Measurements from ENCODE around the gene F2R. TPM values are rescaled to one million over a fixed set of nuclear protein-coding genes. Genes with fewer than 3 reads are reported as not detected.
A peak's percentile ranks its signal among the peaks of the same experiment; 100 is the strongest.

F2R gene
- total and polyA plus RNA-seq, 2 donors from 2014 or later = 14.6 to 15.3 TPM

- Histone ChIP-seq H3K4me1 (ENCODE audit: control insufficient read depth in 2 of 3, insufficient read depth in 2 of 3, low read depth in 1 of 3, low read length in 3 of 3) (peaks cover 0 to 12% (median 10%) of the 10 kb centered on the region in 3 donors), H3K4me3 (ENCODE audit: low read length in 3 of 3) (no peak overlapping the region), H3K9ac (ENCODE audit: low read length in 3 of 3) (no peak overlapping the region), H3K9me3 (ENCODE audit: control insufficient read depth in 2 of 3, insufficient read depth in 1 of 3, low read length in 3 of 3) (no peaks in the 10 kb centered on the region), H3K27me3 (ENCODE audit: control insufficient read depth, insufficient read depth, low read length) (no peaks in the 10 kb centered on the region), H3K27ac (ENCODE audit: low read depth in 2 of 2, low read length in 2 of 2) (peak overlapping the region in 1 of 2 donors; percentile 4), H3K36me3 (ENCODE audit: control insufficient read depth in 2 of 3, insufficient read depth in 3 of 3, low read length in 3 of 3) (peaks cover 0 to 6% (median 2%) of the 10 kb centered on the region in 3 donors)
- TF ChIP-seq, protein P1, sequence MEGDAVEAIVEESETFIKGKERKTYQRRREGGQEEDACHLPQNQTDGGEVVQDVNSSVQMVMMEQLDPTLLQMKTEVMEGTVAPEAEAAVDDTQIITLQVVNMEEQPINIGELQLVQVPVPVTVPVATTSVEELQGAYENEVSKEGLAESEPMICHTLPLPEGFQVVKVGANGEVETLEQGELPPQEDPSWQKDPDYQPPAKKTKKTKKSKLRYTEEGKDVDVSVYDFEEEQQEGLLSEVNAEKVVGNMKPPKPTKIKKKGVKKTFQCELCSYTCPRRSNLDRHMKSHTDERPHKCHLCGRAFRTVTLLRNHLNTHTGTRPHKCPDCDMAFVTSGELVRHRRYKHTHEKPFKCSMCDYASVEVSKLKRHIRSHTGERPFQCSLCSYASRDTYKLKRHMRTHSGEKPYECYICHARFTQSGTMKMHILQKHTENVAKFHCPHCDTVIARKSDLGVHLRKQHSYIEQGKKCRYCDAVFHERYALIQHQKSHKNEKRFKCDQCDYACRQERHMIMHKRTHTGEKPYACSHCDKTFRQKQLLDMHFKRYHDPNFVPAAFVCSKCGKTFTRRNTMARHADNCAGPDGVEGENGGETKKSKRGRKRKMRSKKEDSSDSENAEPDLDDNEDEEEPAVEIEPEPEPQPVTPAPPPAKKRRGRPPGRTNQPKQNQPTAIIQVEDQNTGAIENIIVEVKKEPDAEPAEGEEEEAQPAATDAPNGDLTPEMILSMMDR (IDR thresholded peaks at IDR 0.05; ENCODE audit: borderline replicate concordance, extremely low read depth, insufficient read depth) = no peak
- DNase-seq (no peak), FAIRE-seq (no peak)
- intact Hi-C loops (cut with DNase I) = no loop called here
These were observed 20.6 kb upstream of the F2R start for GRCh38 chr5:76695346-76695745.

- Histone ChIP-seq H3K36me3 (ENCODE audit: control insufficient read depth in 2 of 3, insufficient read depth in 3 of 3, low read length in 3 of 3) (peaks cover 0 to 6% (median 2%) of the 10 kb centered on the region in 3 donors), H3K27me3 (ENCODE audit: control insufficient read depth, insufficient read depth, low read length) (no peaks in the 10 kb centered on the region), H3K27ac (ENCODE audit: low read depth in 2 of 2, low read length in 2 of 2) (no peak overlapping the region), H3K4me1 (ENCODE audit: control insufficient read depth in 2 of 3, insufficient read depth in 2 of 3, low read depth in 1 of 3, low read length in 3 of 3) (peaks cover 0 to 6% (median 4%) of the 10 kb centered on the region in 3 donors), H3K9me3 (ENCODE audit: control insufficient read depth in 2 of 3, insufficient read depth in 1 of 3, low read length in 3 of 3) (no peaks in the 10 kb centered on the region), H3K9ac (ENCODE audit: low read length in 3 of 3) (no peak overlapping the region), H3K4me3 (ENCODE audit: low read length in 3 of 3) (no peak overlapping the region)
- FAIRE-seq (no peak), DNase-seq (no peak)
- intact Hi-C loops (cut with DNase I) = no loop called here
- TF ChIP-seq, protein P1 (IDR thresholded peaks at IDR 0.05; ENCODE audit: borderline replicate concordance, extremely low read depth, insufficient read depth) = no peak
These were observed 19.7 kb upstream of the F2R start for GRCh38 chr5:76696251-76696650.

DNA sequence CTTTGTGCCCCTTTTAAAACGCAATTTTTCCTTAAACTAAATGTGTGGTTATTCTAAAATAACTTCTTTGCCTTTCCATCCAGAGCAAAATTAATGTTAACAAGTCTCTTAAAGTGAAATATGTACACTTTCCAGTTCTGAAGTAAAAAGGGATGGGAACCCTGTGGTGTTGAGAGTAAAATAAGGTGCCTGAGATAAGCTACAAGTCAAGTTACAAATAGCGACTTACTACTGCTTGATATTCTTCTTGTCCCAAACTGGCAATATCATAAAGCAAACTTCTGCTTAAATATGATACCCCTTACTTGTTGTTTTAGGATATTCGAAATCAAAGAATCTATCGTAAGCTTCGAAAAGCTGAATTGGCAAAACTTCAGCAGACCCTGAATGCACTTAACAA lies 18.3 kb upstream of the F2R start:
- H3K9me3 ChIP-seq (ENCODE audit: control insufficient read depth in 2 of 3, insufficient read depth in 1 of 3, low read length in 3 of 3) = no peaks in the 10 kb centered on the region
- no peak for FAIRE-seq
- H3K4me1 ChIP-seq (ENCODE audit: control insufficient read depth in 2 of 3, insufficient read depth in 2 of 3, low read depth in 1 of 3, low read length in 3 of 3) = peaks cover 0 to 3% (median 0%) of the 10 kb centered on the region in 3 donors
- TF ChIP-seq, protein P1 (IDR thresholded peaks at IDR 0.05; ENCODE audit: borderline replicate concordance, extremely low read depth, insufficient read depth) = no peak
- no peak for DNase-seq
- H3K9ac ChIP-seq (ENCODE audit: low read length in 3 of 3) = no peak overlapping the region
- no peak overlapping the region for H3K4me3 ChIP-seq (ENCODE audit: low read length in 3 of 3)
- H3K27me3 ChIP-seq (ENCODE audit: control insufficient read depth, insufficient read depth, low read length) = no peaks in the 10 kb centered on the region
- H3K27ac ChIP-seq (ENCODE audit: low read depth in 2 of 2, low read length in 2 of 2) = no peak overlapping the region
- peaks cover 0 to 10% (median 2%) of the 10 kb centered on the region in 3 donors for H3K36me3 ChIP-seq (ENCODE audit: control insufficient read depth in 2 of 3, insufficient read depth in 3 of 3, low read length in 3 of 3)
- intact Hi-C loops (cut with DNase I) = no loop called here

DNA sequence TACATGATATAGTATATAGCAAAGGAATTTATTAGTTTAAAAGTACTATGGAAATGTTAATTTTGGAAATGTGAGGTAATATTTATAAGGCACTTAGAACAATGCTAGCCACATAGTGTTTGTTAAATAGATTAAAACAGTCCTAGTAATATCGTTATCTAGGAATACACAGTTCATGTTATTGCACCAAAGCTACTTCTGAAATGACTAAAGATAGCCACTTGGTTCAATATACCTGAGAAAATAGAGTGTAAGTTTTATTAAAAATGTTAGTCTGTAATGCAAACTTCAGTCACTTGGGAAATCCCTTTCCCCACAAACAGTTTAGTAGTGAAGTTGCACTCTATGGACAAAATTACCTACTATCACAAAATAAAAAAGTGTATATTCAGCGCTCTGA lies 15.4 kb upstream of the F2R start:
- FAIRE-seq = no peak

More for the DNA sequence above, 15.4 kb upstream of the F2R start:
- intact Hi-C loops (cut with DNase I) = no loop called here
- Histone ChIP-seq H3K4me1 (ENCODE audit: control insufficient read depth in 2 of 3, insufficient read depth in 2 of 3, low read depth in 1 of 3, low read length in 3 of 3) (no peaks in the 10 kb centered on the region), H3K27me3 (ENCODE audit: control insufficient read depth, insufficient read depth, low read length) (no peaks in the 10 kb centered on the region), H3K4me3 (ENCODE audit: low read length in 3 of 3) (no peak overlapping the region), H3K9ac (ENCODE audit: low read length in 3 of 3) (no peak overlapping the region), H3K36me3 (ENCODE audit: control insufficient read depth in 2 of 3, insufficient read depth in 3 of 3, low read length in 3 of 3) (peaks cover 0 to 5% (median 2%) of the 10 kb centered on the region in 3 donors), H3K27ac (ENCODE audit: low read depth in 2 of 2, low read length in 2 of 2) (no peak overlapping the region), H3K9me3 (ENCODE audit: control insufficient read depth in 2 of 3, insufficient read depth in 1 of 3, low read length in 3 of 3) (no peaks in the 10 kb centered on the region)
- TF ChIP-seq, protein P1 (IDR thresholded peaks at IDR 0.05; ENCODE audit: borderline replicate concordance, extremely low read depth, insufficient read depth) = no peak
- DNase-seq = no peak

Measured in kidney (tissue), 14 donors.